H9 (cell line): ENCODE data around the gene GPR183. TPM values are rescaled to one million over a fixed set of nuclear protein-coding genes. Genes with fewer than 3 reads are reported as not detected.

Source experiments
- DNase-seq: peaks from one replicate; pipeline ENCODE4 v3.0.0-alpha.2; 2017
- H2AFZ ChIP-seq: one replicate; pipeline ENCODE4 v1.6.1; 2013; ENCODE audit warnings: mild to moderate bottlenecking, low read length, control low read depth, moderate library complexity
- H2AK5ac ChIP-seq: 2 replicates; pipeline ENCODE4 v1.6.1; 2013; ENCODE audit warnings: low read length, control low read depth, mixed read lengths; ENCODE audit not compliant: insufficient read length
- H2BK120ac ChIP-seq: one replicate; pipeline ENCODE4 v1.6.1; 2013; ENCODE audit warnings: low read depth, mild to moderate bottlenecking, low read length, control low read depth, inconsistent platforms; ENCODE audit not compliant: poor library complexity, severe bottlenecking
- H2BK12ac ChIP-seq: 2 replicates; pipeline ENCODE4 v1.6.1; 2013; ENCODE audit warnings: low read length, control low read depth, mixed read lengths, low read depth; ENCODE audit not compliant: insufficient read length
- H2BK15ac ChIP-seq: 2 replicates; pipeline ENCODE4 v1.6.1; 2013; ENCODE audit warnings: low read depth, low read length, control low read depth
- H2BK20ac ChIP-seq: one replicate; pipeline ENCODE4 v1.6.1; 2013; ENCODE audit warnings: low read depth, mild to moderate bottlenecking, low read length, control low read depth, inconsistent platforms; ENCODE audit not compliant: poor library complexity, severe bottlenecking
- H2BK5ac ChIP-seq: 2 replicates; pipeline ENCODE4 v1.6.1; 2013; ENCODE audit warnings: low read length, control low read depth, mixed read lengths; ENCODE audit not compliant: insufficient read length
- H3K14ac ChIP-seq: 2 replicates; pipeline ENCODE4 v1.6.1; 2013; ENCODE audit warnings: low read length, control low read depth; ENCODE audit not compliant: insufficient read depth
- H3K18ac ChIP-seq: 2 replicates; pipeline ENCODE4 v1.6.1; 2013; ENCODE audit warnings: low read depth, mild to moderate bottlenecking, mixed read lengths, low read length, control low read depth; ENCODE audit not compliant: insufficient read length
- H3K23ac ChIP-seq: 2 replicates; pipeline ENCODE4 v1.6.1; 2013; ENCODE audit warnings: low read length, control low read depth, mixed read lengths, low read depth; ENCODE audit not compliant: insufficient read length
- H3K23me2 ChIP-seq: 2 replicates; pipeline ENCODE4 v1.6.1; 2013; ENCODE audit warnings: low read depth, mild to moderate bottlenecking, mixed read lengths, low read length, control low read depth; ENCODE audit not compliant: insufficient read length, poor library complexity, severe bottlenecking
- H3K27ac ChIP-seq: 2 replicates; pipeline ENCODE4 v1.5.1; 2013; ENCODE audit warnings: low read length, control low read depth, mixed read lengths, low read depth; ENCODE audit not compliant: insufficient read length
- H3K27me3 ChIP-seq: 2 replicates; pipeline ENCODE4 v1.6.1; 2013; ENCODE audit warnings: low read length, control low read depth, inconsistent platforms; ENCODE audit not compliant: insufficient read depth
- H3K4ac ChIP-seq: 2 replicates; pipeline ENCODE4 v1.6.1; 2013; ENCODE audit warnings: low read depth, mild to moderate bottlenecking, control low read depth, inconsistent platforms, low read length, moderate library complexity
- H3K4me1 ChIP-seq: 2 replicates; pipeline ENCODE4 v1.6.1; 2013; ENCODE audit warnings: low read length, control low read depth, inconsistent platforms; ENCODE audit not compliant: insufficient read depth
- H3K4me2 ChIP-seq: 2 replicates; pipeline ENCODE4 v1.6.1; 2013; ENCODE audit warnings: low read length, control low read depth, mixed read lengths; ENCODE audit not compliant: insufficient read length, insufficient read depth
- H3K56ac ChIP-seq: 2 replicates; pipeline ENCODE4 v1.6.1; 2013; ENCODE audit warnings: low read depth, mild to moderate bottlenecking, mixed read lengths, low read length, control low read depth; ENCODE audit not compliant: insufficient read length
- H3K79me1 ChIP-seq: 2 replicates; pipeline ENCODE4 v1.6.1; 2013; ENCODE audit warnings: low read depth, mild to moderate bottlenecking, moderate library complexity, low read length, control low read depth, inconsistent platforms; ENCODE audit not compliant: insufficient read depth, poor library complexity, severe bottlenecking
- H3K79me2 ChIP-seq: 2 replicates; pipeline ENCODE4 v1.6.1; 2013; ENCODE audit warnings: low read length, control low read depth, inconsistent platforms; ENCODE audit not compliant: insufficient read depth
- H3K9ac ChIP-seq: 2 replicates; pipeline ENCODE4 v1.6.1; 2013; ENCODE audit warnings: low read length, control low read depth, mixed read lengths; ENCODE audit not compliant: insufficient read length; ENCODE audit errors: extremely low read depth
- H3K9me3 ChIP-seq: one replicate; pipeline ENCODE4 v1.6.1; 2013; ENCODE audit warnings: low read depth, low read length, inconsistent platforms; ENCODE audit not compliant: control insufficient read depth
- H3T11ph ChIP-seq: one replicate; pipeline ENCODE4 v1.6.1; 2013; ENCODE audit warnings: mild to moderate bottlenecking, low read length, control low read depth, inconsistent platforms
- H4K20me1 ChIP-seq: one replicate; pipeline ENCODE4 v1.6.1; 2013; ENCODE audit not compliant: control insufficient read depth, insufficient read length, insufficient read depth
- H4K5ac ChIP-seq: 2 replicates; pipeline ENCODE4 v1.6.1; 2013; ENCODE audit warnings: low read depth, mild to moderate bottlenecking, mixed read lengths, low read length, control low read depth; ENCODE audit not compliant: insufficient read length
- H4K8ac ChIP-seq: replicated peaks from 2 replicates; pipeline ENCODE4 v1.6.1; 2013; ENCODE audit warnings: low read length, control low read depth, mixed read lengths, low read depth; ENCODE audit not compliant: insufficient read length
- H4K91ac ChIP-seq: 2 replicates; pipeline ENCODE4 v1.6.1; 2013; ENCODE audit warnings: low read depth, mild to moderate bottlenecking, moderate library complexity, mixed read lengths, low read length, control low read depth; ENCODE audit not compliant: insufficient read length
- H3K27ac Mint-ChIP-seq, 3 experiments: 2 replicates in 2 of 3; 3 replicates in 1 of 3; pipeline ENCODE4 v1.8.0; 2020 to 2021; ENCODE audit warnings: mixed read lengths in 3 of 3, mild to moderate bottlenecking in 1 of 3, moderate library complexity in 1 of 3
- H3K27me3 Mint-ChIP-seq: 2 replicates; pipeline ENCODE4 v1.8.0; 2021; ENCODE audit warnings: low read depth, mild to moderate bottlenecking, moderate library complexity, mixed read lengths
- H3K36me3 Mint-ChIP-seq, 3 experiments: 2 replicates in 2 of 3; 3 replicates in 1 of 3; pipeline ENCODE4 v1.8.0; 2020 to 2021; ENCODE audit warnings: low read depth in 3 of 3, mixed read lengths in 3 of 3; ENCODE audit not compliant: insufficient read depth in 1 of 3
- H3K4me1 Mint-ChIP-seq, 2 experiments: 2 replicates each; pipeline ENCODE4 v1.8.0; 2020; ENCODE audit warnings: mixed read lengths in 2 of 2
- H3K4me3 Mint-ChIP-seq, 2 experiments: 2 replicates in 1 of 2; 3 replicates in 1 of 2; pipeline ENCODE4 v1.8.0; 2020 to 2021; ENCODE audit warnings: mild to moderate bottlenecking in 2 of 2, mixed read lengths in 2 of 2, moderate library complexity in 1 of 2
- H3K9me3 Mint-ChIP-seq, 2 experiments: 2 replicates in 1 of 2; 3 replicates in 1 of 2; pipeline ENCODE4 v1.8.0; 2020; ENCODE audit warnings: mild to moderate bottlenecking in 2 of 2, mixed read lengths in 2 of 2, moderate library complexity in 1 of 2
- CTCF ChIP-seq: fragments of 200-600 bp; sonication (generic); conservative IDR thresholded peaks from 3 replicates; pipeline ENCODE4 v1.8.0; 2021; ENCODE audit warnings: antibody characterized with exemption, mild to moderate bottlenecking
- WGBS: extraction: QIAGEN DNeasy Blood & Tissue Kit; methylation state at CpG from one replicate; pipeline ENCODE4 v1.1.7; 2013; ENCODE audit warnings: missing lambda C conversion rate, low lambda C conversion rate, mixed read lengths; ENCODE audit not compliant: insufficient read length; ENCODE audit errors: extremely low coverage; 5-methylcytosine and 5-hydroxymethylcytosine counted together
- total RNA-seq: library from RNA; stranded (reverse); gene quantifications from 2 replicates; pipeline ENCODE4 v1.2.1, GENCODE V29; 2021

Gene GPR183
- total RNA-seq, 1 experiment from 2014 or later, result not detected

- Histone ChIP-seq H2BK20ac (no peak overlapping the region), H3K4me1 (no peaks in the 10 kb centered on the region), H2BK120ac (no peak overlapping the region), H3K23ac (no peak overlapping the region), H3K4ac (no peak overlapping the region), H4K91ac (no peak overlapping the region), H4K8ac (no peak overlapping the region), H3T11ph (no peak overlapping the region), H3K79me2 (no peaks in the 10 kb centered on the region), H3K9me3 (no peaks in the 10 kb centered on the region), H3K4me2 (no peak overlapping the region), H2BK5ac (no peak overlapping the region), H3K79me1 (no peaks in the 10 kb centered on the region), H3K18ac (no peak overlapping the region), H3K9ac (no peak overlapping the region), H2AK5ac (no peak overlapping the region), H2BK15ac (no peak overlapping the region), H2BK12ac (no peak overlapping the region), H4K5ac (no peak overlapping the region), H3K27ac (no peak overlapping the region), H3K56ac (no peak overlapping the region), H3K23me2 (no peaks in the 10 kb centered on the region), H2AFZ (no peak overlapping the region), H3K14ac (no peak overlapping the region), H4K20me1 (peaks cover 3% of the 10 kb centered on the region), H3K27me3 (no peaks in the 10 kb centered on the region)
- Mint-ChIP-seq H3K27ac (peak overlapping the region in 1 of 3 experiments; percentile 14; a peak in 1 of 7 replicates), H3K4me3 (no peak overlapping the region), H3K27me3 (no peaks in the 10 kb centered on the region), H3K36me3 (peaks cover 17 to 49% (median 36%) of the 10 kb centered on the region in 3 experiments), H3K9me3 (no peaks in the 10 kb centered on the region), H3K4me1 (no peaks in the 10 kb centered on the region)
- no peak for DNase-seq
- WGBS, result no CpG with 5 or more reads among the region's 16 CpGs
- TF ChIP-seq CTCF, result no peak
Observed at GRCh38 chr13:99341969-99342722, 34.9 kb upstream of the GPR183 start.
